GM19395 (cell line): ENCODE results near the gene CCR7.

Experiments
- ATAC-seq: cut with Tn5 transposase; IDR thresholded peaks from one replicate; pipeline ENCODE4 v1.9.1; 2021; ENCODE audit warnings: mild to moderate bottlenecking, moderate library complexity; ENCODE audit not compliant: unreplicated experiment

CCR7 gene, protein sequence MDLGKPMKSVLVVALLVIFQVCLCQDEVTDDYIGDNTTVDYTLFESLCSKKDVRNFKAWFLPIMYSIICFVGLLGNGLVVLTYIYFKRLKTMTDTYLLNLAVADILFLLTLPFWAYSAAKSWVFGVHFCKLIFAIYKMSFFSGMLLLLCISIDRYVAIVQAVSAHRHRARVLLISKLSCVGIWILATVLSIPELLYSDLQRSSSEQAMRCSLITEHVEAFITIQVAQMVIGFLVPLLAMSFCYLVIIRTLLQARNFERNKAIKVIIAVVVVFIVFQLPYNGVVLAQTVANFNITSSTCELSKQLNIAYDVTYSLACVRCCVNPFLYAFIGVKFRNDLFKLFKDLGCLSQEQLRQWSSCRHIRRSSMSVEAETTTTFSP

GRCh38 chr17:40564883-40565768 is at the start of gene CCR7:
TSS of gene CCR7 (minus strand) at chr17:40565472. CDS start at chr17:40565409, 63 bp downstream.
- no peak for ATAC-seq

- no peak for ATAC-seq
Observed at GRCh38 chr17:40614431-40615067, 49.3 kb upstream of the CCR7 start.

GRCh38 chr17:40613467-40614154 is 48.3 kb upstream of the CCR7 start:
- ATAC-seq = no peak

DNA sequence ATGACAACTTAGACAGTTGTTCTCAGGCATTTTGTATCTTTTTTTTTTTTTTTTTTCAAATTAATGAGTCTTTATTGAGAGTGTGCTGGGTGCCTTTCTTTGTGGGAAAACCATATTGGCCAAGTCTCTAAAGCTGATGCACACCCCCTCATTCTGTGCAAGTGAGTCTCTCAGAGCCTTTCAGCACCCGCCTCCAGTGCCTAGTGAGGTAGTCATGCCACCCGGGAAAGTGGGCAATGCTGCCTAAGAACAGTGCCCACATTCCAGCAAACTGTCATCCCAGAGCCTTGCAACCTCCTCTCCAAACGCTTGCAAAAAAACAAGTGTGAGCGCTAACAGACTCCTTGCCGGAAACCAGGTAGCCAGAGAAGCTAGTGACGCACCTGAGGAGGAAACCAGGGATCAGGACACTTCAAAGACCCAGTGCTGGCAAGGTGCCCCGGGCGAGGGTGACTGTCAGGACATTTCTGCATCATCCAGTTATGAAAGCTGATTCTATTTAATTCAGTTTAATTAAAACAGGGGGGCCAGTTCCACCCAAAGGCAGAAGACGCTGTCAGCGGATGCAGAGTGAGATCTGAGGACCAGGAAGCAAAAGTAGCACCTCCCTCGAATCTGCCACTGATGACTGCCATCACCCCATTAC is 47.5 kb upstream of the CCR7 start:
- no peak for ATAC-seq

DNA sequence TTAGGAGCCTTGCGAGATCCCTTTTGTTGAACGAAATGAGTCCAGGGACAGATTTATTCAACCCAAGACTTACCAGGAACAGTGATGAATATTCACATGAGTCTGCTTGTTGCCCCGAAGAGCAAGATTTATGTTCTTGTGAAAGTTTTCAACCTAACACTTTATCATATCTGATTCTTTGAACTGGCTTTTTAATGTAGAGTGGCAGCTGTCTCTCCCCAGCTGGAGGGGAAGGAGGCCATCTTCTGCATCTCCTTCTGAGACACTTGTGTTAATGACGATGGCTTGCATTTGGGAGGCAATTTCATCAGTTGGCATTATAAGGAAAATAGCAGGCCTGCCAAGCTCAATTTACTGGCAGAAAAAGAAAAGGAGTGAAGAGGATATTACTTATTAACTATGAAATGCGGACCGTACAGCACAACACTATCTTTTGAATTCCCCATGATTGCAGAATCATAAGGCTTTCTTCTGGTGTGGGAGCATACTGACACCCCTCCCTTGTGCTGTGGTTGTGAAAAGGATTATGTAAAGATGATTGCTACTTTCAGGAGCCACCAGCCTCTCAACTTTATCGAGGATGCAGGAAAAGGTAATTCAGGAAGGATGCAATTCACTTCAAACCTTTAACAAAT is 46.7 kb upstream of the CCR7 start:
- no peak for ATAC-seq

GRCh38 chr17:40610359-40610758 is 45.1 kb upstream of the CCR7 start:
- ATAC-seq = no peak

DNA sequence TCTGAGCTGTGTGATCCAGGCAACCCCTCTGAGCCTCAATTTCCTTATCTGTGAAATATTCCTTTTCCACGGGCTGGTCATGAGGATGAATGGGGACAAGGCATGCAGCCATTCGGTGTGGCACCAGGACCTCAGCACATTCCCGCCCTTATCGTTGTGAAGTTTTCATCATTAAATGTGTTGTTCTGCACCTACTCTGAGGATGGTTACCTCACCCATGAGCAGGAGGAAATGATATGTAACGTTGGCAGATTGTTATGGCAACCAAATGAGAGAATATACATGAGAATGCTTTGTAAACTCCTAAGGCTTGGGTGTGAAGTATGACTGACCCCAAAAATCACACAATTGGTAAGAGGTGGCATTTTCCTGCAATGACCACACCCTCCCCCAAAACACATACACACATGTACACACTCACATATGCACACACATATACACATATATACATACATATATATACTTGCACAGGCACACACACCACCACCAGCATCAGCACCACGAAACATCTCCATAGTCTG is 42.8 kb upstream of the CCR7 start:
- ATAC-seq = no peak

- ATAC-seq = no peak
Observed at GRCh38 chr17:40607641-40608040, 42.4 kb upstream of the CCR7 start.

DNA sequence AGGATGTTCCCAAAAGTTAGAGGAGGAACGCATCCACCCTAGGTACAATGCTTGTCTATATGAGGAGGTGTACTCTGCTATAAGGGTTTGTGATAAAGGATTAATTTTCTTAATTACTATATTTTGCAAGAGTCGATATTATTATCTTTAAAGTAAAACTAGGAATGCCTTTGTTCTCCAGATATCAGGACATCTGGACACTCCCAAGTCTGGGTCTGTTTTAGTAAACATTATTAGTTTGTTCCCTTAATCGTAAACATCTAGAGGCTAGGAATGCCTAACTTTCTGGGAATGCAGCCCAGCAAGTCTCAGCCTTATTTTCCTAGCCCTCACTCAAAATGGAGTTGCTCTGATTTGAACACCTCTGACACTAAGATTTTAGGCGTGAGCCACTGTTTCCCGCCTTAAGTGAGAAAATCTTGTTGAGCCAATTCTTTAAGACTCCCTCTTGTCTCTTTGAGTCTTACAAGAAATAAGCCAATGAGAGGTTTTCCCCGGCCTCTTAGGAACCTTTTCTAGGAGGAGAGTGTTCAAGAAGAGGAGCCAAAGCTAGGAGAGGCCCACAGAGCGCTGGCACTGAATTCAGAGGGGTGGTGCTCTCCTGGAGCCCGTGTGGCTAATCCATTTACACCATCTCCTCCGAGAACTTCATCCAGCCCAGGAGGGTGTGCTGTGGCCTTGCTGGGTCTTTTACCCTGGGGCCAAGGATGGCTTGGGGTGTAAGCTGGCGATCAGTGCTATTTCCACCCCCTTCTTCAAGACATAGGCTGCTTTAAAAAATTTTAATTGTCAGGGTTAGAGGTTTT is 41.5 kb upstream of the CCR7 start:
- no peak for ATAC-seq

GRCh38 chr17:40605306-40605705 is 40.0 kb upstream of the CCR7 start:
- no peak for ATAC-seq

DNA sequence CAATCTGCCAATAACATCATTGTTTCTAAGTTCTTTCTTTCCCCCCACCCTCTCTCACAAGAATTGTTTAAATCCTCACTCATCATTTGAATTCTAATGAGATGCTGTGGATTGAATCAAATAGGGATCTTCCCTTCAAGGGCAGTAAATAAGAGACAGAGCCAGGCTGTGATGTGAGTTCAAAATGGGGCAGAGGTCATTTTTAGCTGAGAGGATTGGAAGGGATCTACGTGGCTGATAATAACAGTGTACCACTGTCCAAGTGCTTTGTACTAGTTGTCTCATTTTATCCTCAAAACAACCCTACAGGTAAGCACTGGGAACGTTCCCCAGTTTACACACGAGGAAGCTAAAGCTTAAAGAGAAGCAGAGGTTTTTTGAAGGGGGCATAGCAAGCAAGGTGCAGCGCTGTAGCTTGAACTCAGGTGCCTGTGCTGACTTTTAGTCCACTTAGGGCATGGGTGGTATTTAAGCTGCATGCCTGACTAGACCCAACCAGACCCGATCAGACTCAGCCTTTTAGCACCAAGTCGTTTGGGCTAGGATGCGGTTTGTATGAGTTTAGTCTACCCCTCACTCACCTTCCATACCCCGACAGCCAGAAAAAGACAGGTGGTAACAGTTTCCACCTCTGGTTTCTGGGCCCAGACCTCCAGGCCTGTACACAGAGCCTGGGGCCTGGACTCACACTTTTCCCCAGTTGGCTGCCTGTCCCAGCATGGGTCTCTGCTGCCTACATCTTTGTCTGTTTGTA is 39.2 kb upstream of the CCR7 start:
- no peak for ATAC-seq

DNA sequence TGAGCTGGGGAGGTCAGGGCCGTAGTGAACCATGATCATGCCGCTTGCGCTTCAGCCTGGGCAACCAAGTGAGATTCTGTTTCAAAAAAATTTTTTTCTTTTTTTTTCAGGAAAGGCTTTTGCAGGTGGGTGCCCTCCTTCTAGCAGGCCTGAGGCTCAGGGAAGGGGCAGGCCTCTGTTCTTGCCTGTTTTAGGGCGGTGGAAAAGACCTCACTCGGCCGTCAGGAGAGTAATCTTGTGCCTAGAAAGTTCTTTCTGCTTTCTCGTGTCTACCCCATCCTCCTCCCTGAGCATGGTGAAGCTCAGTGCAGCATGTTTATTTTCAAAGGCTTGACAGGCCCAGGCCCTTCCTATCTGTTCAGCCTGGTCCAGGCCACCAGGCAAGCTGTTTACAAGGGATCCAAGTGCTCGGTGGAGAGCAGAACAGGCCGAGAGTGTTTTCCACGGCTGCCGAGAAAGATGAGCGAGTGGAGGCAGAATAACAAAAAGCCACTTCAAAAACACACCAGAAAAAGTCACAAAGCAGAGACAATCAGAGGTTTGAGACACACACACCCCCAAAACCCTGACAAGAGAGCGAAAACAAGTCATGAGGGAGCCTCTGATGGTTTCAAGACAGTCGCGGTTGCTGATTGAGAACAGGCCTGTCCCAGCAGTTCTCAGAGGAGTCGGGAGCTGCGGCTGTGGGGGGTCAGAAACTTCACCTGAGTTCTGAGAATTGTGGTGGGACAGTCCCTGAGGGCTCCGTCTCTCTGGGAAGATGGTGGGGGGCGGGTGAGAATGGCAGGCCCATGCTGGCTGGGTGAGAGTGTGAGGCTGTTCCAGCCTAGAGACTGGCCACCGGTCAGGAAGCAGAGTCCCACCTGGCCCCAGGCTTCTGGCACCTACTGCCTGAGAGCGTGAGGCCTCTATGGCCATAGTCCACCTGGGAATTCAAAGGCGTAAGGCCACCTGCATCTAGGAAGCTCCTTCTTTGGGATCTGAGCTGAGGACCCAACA is 37.5 kb upstream of the CCR7 start:
- ATAC-seq = no peak

GRCh38 chr17:40600486-40601046 is 35.3 kb upstream of the CCR7 start:
- ATAC-seq = no peak

GRCh38 chr17:40599468-40599763 is 34.1 kb upstream of the CCR7 start:
- ATAC-seq = no peak

DNA sequence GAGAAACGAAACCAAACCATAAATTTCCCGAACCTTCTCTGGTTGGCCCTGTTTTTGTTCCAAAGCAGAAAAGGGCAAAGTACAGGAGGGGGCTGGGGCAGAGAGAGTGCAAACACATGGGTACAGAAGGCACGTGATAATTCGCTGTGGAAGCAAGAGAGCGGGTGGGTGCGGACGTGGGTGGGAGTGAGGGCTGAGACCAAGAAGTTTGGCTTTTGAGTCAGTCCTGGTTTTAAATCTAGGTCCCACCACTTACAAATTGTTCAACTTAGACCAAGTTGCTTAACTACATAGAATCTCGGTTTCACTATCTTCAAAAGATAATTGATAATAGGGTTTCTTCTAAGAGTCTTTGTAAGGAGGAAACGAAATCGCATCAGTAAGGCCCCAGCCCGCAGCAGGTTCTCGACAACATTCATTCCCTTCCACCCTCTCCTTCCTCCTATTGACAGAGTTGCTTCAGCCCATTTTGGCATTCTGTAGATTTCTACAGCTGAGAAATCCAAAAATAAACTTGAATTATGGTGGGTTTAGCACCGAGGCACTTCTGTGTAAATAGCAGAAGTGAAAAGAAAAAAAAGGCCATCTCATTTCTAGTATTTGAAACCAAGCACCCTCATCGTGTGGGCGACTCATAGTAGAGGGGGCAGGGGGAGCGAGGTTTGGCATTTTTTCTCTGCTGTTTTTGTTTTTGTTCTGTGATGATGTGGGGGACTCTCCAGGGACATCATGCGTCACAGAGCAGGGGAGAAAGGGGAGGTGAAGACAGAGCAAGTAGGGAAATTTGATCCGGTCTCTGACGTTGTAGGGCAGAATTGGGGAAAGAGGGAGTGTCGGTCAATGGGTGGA is 33.6 kb upstream of the CCR7 start:
- ATAC-seq = peak; percentile 65

DNA sequence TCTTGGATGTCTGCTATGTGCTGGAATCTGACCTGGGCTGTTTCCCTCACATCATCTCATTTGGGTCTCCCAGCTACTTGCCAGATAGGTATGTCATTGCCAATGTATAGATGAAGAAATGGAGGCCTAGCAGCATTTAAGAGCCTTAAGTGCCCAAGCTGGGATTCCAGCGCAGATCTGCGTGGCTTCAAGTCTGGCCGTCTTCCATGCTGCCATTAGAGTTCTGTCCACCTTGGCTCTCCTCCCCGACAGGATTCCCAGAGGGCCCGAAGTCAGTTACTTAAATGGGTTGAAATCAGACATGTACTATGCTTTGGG is 33.0 kb upstream of the CCR7 start:
- ATAC-seq = no peak
